BJ (cell line): Measurements from ENCODE around the gene NUMA1. TPM values are rescaled to one million over a fixed set of nuclear protein-coding genes. Genes with fewer than 3 reads are reported as not detected.

Source experiments
- CTCF ChIA-PET: fragments of 350-600 bp; formaldehyde crosslinking; extraction: SDS; loops from one replicate; lab custom pipeline; 2021; ENCODE audit warnings: antibody characterized with exemption, inconsistent platforms; lab: Yijun Ruan, JAX
- POLR2A ChIA-PET: fragments of 300-600 bp; sonication (Branson Sonifier 250); formaldehyde crosslinking; extraction: SDS; loops from one replicate; lab custom pipeline; 2021; ENCODE audit warnings: antibody characterized with exemption; lab: Charles Lee
- DNase-seq: peaks from one replicate; pipeline ENCODE4 v3.0.0-alpha.2; 2011; ENCODE audit warnings: low read depth
- H3K27me3 ChIP-seq: 2 replicates; pipeline ENCODE4 v1.6.0; 2011; ENCODE audit warnings: low read length; ENCODE audit not compliant: control insufficient read depth, insufficient read depth
- H3K36me3 ChIP-seq: 2 replicates; pipeline ENCODE4 v1.5.1; 2011; ENCODE audit warnings: low read length; ENCODE audit not compliant: control insufficient read depth, insufficient read depth
- H3K4me3 ChIP-seq: 2 replicates; pipeline ENCODE4 v1.5.1; 2011; ENCODE audit warnings: low read depth, mild to moderate bottlenecking, control low read depth, low read length
- polyA plus RNA-seq: library from polyadenylated mRNA; depleted of rRNA; stranded (reverse); fragments of >200 nt; gene quantifications from 2 replicates; pipeline ENCODE4 v1.2.3, GENCODE V29; 2011
- TF ChIP-seq, protein P1 (sequence below): IDR thresholded peaks from 2 replicates; pipeline ENCODE4 v1.5.1; 2011; ENCODE audit warnings: low read depth, mild to moderate bottlenecking, control low read depth, inconsistent platforms, low read length, moderate library complexity; ENCODE audit not compliant: insufficient read depth

The NUMA1 gene
- polyA plus RNA-seq, 1 experiment, result 120 TPM

DNA sequence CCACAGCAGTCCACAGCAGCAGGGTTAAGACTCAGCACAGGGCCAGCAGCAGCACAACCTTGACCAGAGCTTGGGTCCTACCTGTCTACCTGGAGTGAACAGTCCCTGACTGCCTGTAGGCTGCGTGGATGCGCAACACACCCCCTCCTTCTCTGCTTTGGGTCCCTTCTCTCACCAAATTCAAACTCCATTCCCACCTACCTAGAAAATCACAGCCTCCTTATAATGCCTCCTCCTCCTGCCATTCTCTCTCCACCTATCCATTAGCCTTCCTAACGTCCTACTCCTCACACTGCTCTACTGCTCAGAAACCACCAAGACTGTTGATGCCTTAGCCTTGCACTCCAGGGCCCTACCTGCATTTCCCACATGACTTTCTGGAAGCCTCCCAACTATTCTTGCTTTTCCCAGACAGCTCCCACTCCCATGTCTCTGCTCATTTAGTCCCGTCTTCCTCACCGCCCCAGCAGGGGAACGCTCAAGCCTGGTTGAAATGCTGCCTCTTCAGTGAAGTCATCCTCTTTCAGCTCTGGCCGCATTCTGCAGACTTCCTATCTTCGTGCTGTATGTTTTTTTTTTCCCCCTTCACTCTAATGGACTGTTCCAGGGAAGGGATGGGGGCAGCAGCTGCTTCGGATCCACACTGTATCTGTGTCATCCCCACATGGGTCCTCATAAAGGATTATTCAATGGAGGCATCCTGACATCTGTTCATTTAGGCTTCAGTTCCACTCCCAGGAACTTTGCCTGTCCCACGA lies 78.3 kb downstream of the NUMA1 start:
- CTCF ChIA-PET, result interaction anchor here (0.6 to 2.1 kb wide), 4 partner anchors 23 to 430 kb away, joined by 3 to 5 read pairs (median 3); no protein-coding TSS in a partner anchor
- no peak for DNase-seq

DNA sequence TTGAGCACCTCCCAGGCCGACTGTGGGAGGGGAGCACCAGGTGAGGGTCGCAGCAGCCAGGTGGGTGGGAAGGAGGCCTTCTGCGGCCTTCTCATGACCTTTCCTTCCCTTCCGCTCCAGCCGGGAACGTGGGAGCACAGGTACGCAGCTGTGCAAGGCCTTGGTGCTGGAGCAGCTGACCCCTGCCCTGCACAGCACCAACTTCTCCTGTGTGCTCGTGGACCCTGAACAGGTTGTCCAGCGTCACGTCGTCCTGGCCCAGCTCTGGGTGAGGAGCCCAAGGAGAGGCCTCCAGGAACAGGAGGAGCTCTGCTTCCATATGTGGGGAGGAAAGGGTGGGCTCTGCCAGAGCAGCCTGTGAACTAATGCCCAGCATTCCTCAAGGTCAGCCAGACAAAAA lies 79.1 kb downstream of the NUMA1 start:
- no peak overlapping the region for H3K4me3 ChIP-seq
- H3K27me3 ChIP-seq, result no peaks in the 10 kb centered on the region
- DNase-seq, result no peak
- POLR2A ChIA-PET, result no interaction called here
- H3K36me3 ChIP-seq, result peaks cover 44% of the 10 kb centered on the region
- CTCF ChIA-PET, result interaction anchor here (1.5 to 2.1 kb wide), 3 partner anchors 18 to 90 kb away, joined by 3 to 6 read pairs (median 5); no protein-coding TSS in a partner anchor
- TF ChIP-seq, protein P1, sequence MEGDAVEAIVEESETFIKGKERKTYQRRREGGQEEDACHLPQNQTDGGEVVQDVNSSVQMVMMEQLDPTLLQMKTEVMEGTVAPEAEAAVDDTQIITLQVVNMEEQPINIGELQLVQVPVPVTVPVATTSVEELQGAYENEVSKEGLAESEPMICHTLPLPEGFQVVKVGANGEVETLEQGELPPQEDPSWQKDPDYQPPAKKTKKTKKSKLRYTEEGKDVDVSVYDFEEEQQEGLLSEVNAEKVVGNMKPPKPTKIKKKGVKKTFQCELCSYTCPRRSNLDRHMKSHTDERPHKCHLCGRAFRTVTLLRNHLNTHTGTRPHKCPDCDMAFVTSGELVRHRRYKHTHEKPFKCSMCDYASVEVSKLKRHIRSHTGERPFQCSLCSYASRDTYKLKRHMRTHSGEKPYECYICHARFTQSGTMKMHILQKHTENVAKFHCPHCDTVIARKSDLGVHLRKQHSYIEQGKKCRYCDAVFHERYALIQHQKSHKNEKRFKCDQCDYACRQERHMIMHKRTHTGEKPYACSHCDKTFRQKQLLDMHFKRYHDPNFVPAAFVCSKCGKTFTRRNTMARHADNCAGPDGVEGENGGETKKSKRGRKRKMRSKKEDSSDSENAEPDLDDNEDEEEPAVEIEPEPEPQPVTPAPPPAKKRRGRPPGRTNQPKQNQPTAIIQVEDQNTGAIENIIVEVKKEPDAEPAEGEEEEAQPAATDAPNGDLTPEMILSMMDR, result no peak

More for the DNA sequence above, 78.3 kb downstream of the NUMA1 start:
- TF ChIP-seq, protein P1, result no peak
- POLR2A ChIA-PET, result no interaction called here
- no peaks in the 10 kb centered on the region for H3K27me3 ChIP-seq
- H3K36me3 ChIP-seq, result peaks cover 51% of the 10 kb centered on the region
- H3K4me3 ChIP-seq, result no peak overlapping the region

DNA sequence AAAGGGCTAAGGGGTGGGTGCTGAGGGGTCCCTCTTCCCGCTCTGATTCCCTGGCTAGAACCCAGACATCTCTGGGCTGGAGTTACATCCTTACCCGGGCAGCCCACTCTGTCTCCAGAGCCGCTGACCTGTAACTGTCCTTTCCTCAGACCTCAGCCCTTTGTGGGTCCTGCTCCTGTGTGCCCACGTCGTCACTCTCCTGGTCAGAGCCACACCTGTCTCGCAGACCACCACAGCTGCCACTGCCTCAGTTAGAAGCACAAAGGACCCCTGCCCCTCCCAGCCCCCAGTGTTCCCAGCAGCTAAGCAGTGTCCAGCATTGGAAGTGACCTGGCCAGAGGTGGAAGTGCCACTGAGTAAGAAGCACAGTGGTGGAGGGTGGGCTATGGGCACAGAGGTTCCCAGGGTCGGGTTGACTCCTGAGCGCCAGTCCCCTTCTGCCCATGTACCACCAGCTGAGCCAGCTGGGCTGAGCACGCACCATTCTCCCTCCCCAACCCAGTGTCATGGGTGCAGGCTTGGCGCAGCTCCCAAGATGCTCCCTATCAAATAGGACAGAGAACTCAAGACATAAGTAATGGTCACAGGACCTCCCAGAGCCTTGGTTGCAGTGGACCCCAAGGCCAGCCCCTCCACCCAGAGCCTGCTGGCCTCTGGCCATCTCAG lies 80.0 kb downstream of the NUMA1 start:
- H3K36me3 ChIP-seq, result peaks cover 37% of the 10 kb centered on the region
- no peak for DNase-seq
- no peak overlapping the region for H3K4me3 ChIP-seq
- POLR2A ChIA-PET, result no interaction called here
- CTCF ChIA-PET, result interaction anchor here (1.0 to 2.9 kb wide), 9 partner anchors 8 to 183 kb away, joined by 3 to 21 read pairs (median 5); no protein-coding TSS in a partner anchor
- H3K27me3 ChIP-seq, result no peaks in the 10 kb centered on the region
- TF ChIP-seq, protein P1, result no peak

DNA sequence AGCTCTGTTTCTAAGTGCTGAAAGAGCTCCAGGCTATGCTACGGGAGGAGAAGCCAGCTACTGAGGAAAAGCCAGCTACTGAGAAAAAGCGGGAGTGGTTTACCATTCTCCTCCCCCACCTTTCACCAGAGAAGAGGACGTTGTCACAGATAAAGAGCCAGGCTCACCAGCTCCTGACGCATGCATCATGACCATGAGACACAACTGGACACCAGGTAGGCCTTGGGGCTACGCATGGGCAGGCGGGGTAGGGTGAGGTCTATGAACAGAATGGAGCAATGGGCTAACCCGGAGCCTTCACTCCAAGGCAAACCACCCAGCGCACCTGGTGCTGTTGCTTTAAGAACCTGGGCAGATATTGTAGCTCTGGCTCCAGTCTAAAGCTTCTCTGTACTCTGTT lies 80.5 kb downstream of the NUMA1 start:
- H3K27me3 ChIP-seq, result no peaks in the 10 kb centered on the region
- peaks cover 32% of the 10 kb centered on the region for H3K36me3 ChIP-seq
- TF ChIP-seq, protein P1, result no peak
- CTCF ChIA-PET, result interaction anchor here (0.9 to 2.9 kb wide), 8 partner anchors 8 to 415 kb away, joined by 3 to 21 read pairs (median 4); no protein-coding TSS in a partner anchor
- POLR2A ChIA-PET, result no interaction called here
- DNase-seq, result no peak
- H3K4me3 ChIP-seq, result no peak overlapping the region

DNA sequence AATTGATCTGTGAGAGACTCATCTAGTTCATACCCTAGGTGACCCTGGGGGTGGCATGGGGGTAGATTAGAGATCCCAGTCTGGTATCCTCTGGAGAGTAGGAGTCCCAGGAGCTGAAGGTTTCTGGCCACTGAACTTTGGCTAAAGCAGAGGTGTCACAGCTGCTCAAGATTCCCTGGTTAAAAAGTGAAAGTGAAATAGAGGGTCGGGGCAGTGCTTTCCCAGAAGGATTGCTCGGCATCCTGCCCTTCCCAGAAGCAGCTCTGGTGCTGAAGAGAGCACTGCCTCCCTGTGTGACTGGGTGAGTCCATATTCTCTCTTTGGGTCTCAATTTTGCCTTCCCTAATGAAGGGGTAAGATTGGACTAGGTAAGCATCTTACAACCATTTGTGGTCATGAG lies 81.0 kb downstream of the NUMA1 start:
- ChIA-PET POLR2A (no interaction called here), CTCF (interaction anchor here (0.9 to 2.9 kb wide), 9 partner anchors 9 to 415 kb away, joined by 3 to 21 read pairs (median 3); no protein-coding TSS in a partner anchor)
- no peaks in the 10 kb centered on the region for H3K27me3 ChIP-seq
- no peak for DNase-seq
- no peak overlapping the region for H3K4me3 ChIP-seq
- peaks cover 27% of the 10 kb centered on the region for H3K36me3 ChIP-seq
- TF ChIP-seq, protein P1, result no peak
